Mucosa of rectum (tissue), 2 donors: ENCODE data around the gene ORC4.

Experiments
- H3K27ac ChIP-seq, 2 donors: one replicate each; pipeline ENCODE4 v1.7.0; 2013; ENCODE audit warnings: inconsistent platforms in 2 of 2, low read depth in 2 of 2, low read length in 2 of 2
- H3K27me3 ChIP-seq, 2 donors: one replicate each; pipeline ENCODE4 v1.7.0; 2013; ENCODE audit warnings: low read length in 2 of 2; ENCODE audit not compliant: control insufficient read depth in 2 of 2, insufficient read depth in 2 of 2
- H3K36me3 ChIP-seq, 2 donors: one replicate each; pipeline ENCODE4 v1.7.0; 2013; ENCODE audit warnings: low read length in 2 of 2; ENCODE audit not compliant: control insufficient read depth in 2 of 2, insufficient read depth in 2 of 2
- H3K4me1 ChIP-seq, 2 donors: one replicate each; pipeline ENCODE4 v1.7.0; 2013; ENCODE audit warnings: low read length in 2 of 2, mild to moderate bottlenecking in 1 of 2; ENCODE audit not compliant: control insufficient read depth in 2 of 2, insufficient read depth in 2 of 2
- H3K4me3 ChIP-seq, 2 donors: one replicate each; pipeline ENCODE4 v1.7.0; 2013; ENCODE audit warnings: low read length in 2 of 2
- H3K9ac ChIP-seq, 2 donors: one replicate each; pipeline ENCODE4 v1.7.0; 2013; ENCODE audit warnings: low read length in 2 of 2, low read depth in 1 of 2, mild to moderate bottlenecking in 1 of 2
- H3K9me3 ChIP-seq, 2 donors: one replicate each; pipeline ENCODE4 v1.7.0; 2013; ENCODE audit warnings: low read length in 2 of 2; ENCODE audit not compliant: control insufficient read depth in 2 of 2
- donor health status: healthy.
- donor health status: Normal muscosa, but diverticular disease.

Gene ORC4

GRCh38 chr2:147939313-147939712 lies 81.2 kb downstream of the ORC4 start:
- H3K36me3 ChIP-seq: peaks cover 16 to 31% of the 10 kb centered on the region in 2 donors
- no peak overlapping the region for H3K4me3 ChIP-seq
- H3K27ac ChIP-seq: no peak overlapping the region

DNA sequence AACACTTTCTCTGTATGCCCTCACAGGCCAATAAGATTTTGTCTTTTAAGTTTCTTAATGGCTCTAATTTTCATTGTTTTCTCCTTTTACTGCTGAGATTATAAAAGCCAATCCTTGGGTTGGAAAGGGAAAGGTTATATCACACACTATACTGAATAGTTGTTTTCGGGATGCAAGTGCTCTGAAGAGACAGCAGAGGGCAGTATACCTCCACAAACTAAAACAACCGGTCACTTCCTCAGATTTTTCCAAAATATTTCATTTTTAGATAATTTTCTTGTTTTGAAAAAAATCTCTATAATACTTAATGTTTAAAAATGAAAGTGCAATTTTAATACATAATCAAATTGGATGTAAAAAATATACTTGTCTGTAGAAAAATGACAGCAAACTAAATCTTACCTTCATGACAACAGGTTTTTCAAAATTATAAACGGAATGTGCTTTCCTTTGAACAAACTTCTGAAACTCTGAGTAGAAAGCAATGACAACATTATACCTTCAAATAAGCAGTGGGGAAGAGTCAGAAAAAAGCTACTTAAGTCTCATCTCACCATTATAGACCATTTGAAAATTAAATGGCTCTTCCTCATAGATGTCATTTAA lies 82.7 kb downstream of the ORC4 start:
- no peak overlapping the region for H3K27ac ChIP-seq
- no peak overlapping the region for H3K4me3 ChIP-seq
- H3K27me3 ChIP-seq: no peaks in the 10 kb centered on the region
- no peaks in the 10 kb centered on the region for H3K9me3 ChIP-seq
- H3K4me1 ChIP-seq: peaks cover 0 to 2% of the 10 kb centered on the region in 2 donors
- H3K36me3 ChIP-seq: peaks cover 16 to 34% of the 10 kb centered on the region in 2 donors
- H3K9ac ChIP-seq: no peak overlapping the region

More at GRCh38 chr2:147939313-147939712, 81.2 kb downstream of the ORC4 start:
- Histone ChIP-seq H3K27me3 (no peaks in the 10 kb centered on the region), H3K4me1 (peaks cover 0 to 2% of the 10 kb centered on the region in 2 donors), H3K9me3 (no peaks in the 10 kb centered on the region), H3K9ac (no peak overlapping the region)

DNA sequence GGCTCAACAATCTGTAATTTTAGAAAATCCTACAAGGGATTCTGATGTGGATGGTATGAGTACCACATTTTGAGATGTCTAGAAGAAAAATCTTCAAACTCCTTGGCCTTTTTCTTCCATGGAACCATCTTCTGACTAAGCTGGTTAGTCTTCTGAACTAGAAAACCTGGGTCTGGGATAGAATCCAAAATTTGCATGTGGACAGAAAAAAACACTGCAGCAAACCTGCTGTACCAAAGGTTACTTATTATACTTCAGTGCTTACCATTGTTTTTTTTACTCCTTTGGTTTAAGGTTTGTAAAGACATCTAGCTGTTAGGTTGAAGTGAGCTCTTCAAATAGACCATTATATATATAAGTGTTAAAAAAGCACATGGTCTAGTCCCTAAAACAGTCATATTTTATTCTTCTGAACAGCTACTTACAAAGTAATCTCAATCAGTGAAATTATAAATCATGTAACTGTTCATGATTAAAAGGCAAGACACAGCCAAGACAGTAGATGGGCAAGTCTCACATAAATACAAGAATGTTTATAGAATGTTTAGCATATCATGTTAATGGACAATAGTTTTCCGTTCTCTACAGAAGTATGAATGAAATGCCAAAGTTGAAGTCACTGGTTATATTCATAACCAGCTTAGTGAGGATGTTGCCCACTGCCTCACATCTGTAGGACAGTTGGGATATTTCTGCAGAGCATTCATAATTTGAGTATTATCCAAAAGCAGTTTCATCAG lies 85.5 kb downstream of the ORC4 start:
- Histone ChIP-seq H3K27me3 (no peaks in the 10 kb centered on the region), H3K4me3 (no peak overlapping the region), H3K4me1 (peaks cover 0 to 2% of the 10 kb centered on the region in 2 donors), H3K27ac (no peak overlapping the region), H3K36me3 (peaks cover 16 to 38% of the 10 kb centered on the region in 2 donors), H3K9me3 (no peaks in the 10 kb centered on the region), H3K9ac (no peak overlapping the region)

GRCh38 chr2:147933931-147934330 lies 86.6 kb downstream of the ORC4 start:
- no peak overlapping the region for H3K4me3 ChIP-seq
- no peak overlapping the region for H3K27ac ChIP-seq
- H3K36me3 ChIP-seq: peaks cover 16 to 38% of the 10 kb centered on the region in 2 donors
- no peaks in the 10 kb centered on the region for H3K27me3 ChIP-seq
- no peaks in the 10 kb centered on the region for H3K9me3 ChIP-seq
- H3K9ac ChIP-seq: no peak overlapping the region
- no peaks in the 10 kb centered on the region for H3K4me1 ChIP-seq

DNA sequence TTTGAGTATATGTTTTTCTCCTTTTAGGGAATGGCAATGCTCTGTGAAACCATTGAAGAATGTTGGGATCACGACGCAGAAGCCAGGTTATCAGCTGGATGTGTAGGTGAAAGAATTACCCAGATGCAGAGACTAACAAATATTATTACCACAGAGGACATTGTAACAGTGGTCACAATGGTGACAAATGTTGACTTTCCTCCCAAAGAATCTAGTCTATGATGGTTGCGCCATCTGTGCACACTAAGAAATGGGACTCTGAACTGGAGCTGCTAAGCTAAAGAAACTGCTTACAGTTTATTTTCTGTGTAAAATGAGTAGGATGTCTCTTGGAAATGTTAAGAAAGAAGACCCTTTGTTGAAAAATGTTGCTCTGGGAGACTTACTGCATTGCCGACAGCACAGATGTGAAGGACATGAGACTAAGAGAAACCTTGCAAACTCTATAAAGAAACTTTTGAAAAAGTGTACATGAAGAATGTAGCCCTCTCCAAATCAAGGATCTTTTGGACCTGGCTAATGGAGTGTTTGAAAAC lies 93.4 kb downstream of the ORC4 start:
- no peak overlapping the region for H3K27ac ChIP-seq
- H3K9ac ChIP-seq: no peak overlapping the region
- H3K36me3 ChIP-seq: peaks cover 10 to 13% of the 10 kb centered on the region in 2 donors
- H3K9me3 ChIP-seq: no peaks in the 10 kb centered on the region
- no peaks in the 10 kb centered on the region for H3K4me1 ChIP-seq
- H3K4me3 ChIP-seq: no peak overlapping the region
- H3K27me3 ChIP-seq: no peaks in the 10 kb centered on the region

DNA sequence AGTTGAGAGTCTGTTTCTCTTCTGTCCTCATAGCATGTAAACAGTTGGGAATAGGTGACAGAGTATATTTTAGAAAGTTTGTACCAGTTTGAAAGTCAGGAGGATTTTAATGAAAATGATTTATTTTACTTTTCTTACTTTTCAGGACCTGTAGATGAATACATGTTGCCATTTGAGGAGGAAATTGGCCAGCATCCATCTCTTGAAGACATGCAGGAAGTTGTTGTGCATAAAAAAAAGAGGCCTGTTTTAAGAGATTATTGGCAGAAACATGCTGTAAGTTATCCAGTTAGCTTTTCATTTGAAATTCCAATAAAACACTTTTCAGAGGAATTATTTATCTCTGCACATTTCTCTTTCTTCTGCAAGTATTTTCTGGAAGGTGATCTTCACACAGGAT lies 94.7 kb downstream of the ORC4 start:
- Histone ChIP-seq H3K27ac (no peak overlapping the region), H3K4me1 (no peaks in the 10 kb centered on the region), H3K9ac (no peak overlapping the region), H3K27me3 (no peaks in the 10 kb centered on the region), H3K4me3 (no peak overlapping the region), H3K9me3 (no peaks in the 10 kb centered on the region), H3K36me3 (peaks cover 10 to 13% of the 10 kb centered on the region in 2 donors)

- no peaks in the 10 kb centered on the region for H3K9me3 ChIP-seq
- H3K27ac ChIP-seq: no peak overlapping the region
- no peak overlapping the region for H3K9ac ChIP-seq
- peaks cover 11 to 12% of the 10 kb centered on the region in 2 donors for H3K36me3 ChIP-seq
- no peaks in the 10 kb centered on the region for H3K4me1 ChIP-seq
- H3K27me3 ChIP-seq: no peaks in the 10 kb centered on the region
- no peak overlapping the region for H3K4me3 ChIP-seq
Measured at GRCh38 chr2:147924647-147925046, 95.9 kb downstream of the ORC4 start.

DNA sequence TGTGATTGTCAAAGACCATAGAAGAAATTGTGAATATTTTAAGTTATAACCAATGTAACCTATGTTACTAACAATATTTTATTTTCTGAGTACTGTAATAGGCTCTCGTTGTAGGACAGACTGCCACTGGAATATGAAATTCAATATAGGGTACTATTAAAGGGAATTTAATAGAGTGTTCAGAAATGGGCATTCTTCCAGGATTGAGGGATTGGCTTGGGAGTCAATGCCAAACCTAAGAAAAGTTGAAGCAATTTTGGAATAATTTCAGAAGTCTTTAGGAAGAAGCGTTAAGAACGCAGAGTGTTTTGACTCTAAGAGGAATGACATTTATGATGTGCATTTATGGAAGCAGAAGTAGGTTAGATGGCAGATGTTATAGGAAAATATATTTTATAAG lies 96.7 kb downstream of the ORC4 start:
- H3K27ac ChIP-seq: no peak overlapping the region
- peaks cover 11 to 12% of the 10 kb centered on the region in 2 donors for H3K36me3 ChIP-seq
- H3K9ac ChIP-seq: no peak overlapping the region
- no peaks in the 10 kb centered on the region for H3K9me3 ChIP-seq
- H3K4me3 ChIP-seq: no peak overlapping the region
- H3K4me1 ChIP-seq: no peaks in the 10 kb centered on the region
- no peaks in the 10 kb centered on the region for H3K27me3 ChIP-seq

- no peak overlapping the region for H3K4me3 ChIP-seq
- H3K36me3 ChIP-seq: peaks cover 2 to 8% of the 10 kb centered on the region in 2 donors
- no peak overlapping the region for H3K9ac ChIP-seq
Measured at GRCh38 chr2:147917161-147917560, 103.4 kb downstream of the ORC4 start.

GRCh38 chr2:147916723-147917122 lies 103.8 kb downstream of the ORC4 start:
- no peaks in the 10 kb centered on the region for H3K4me1 ChIP-seq
- H3K4me3 ChIP-seq: no peak overlapping the region
- H3K9ac ChIP-seq: no peak overlapping the region
- no peaks in the 10 kb centered on the region for H3K27me3 ChIP-seq
- peaks cover 2 to 8% of the 10 kb centered on the region in 2 donors for H3K36me3 ChIP-seq
- no peak overlapping the region for H3K27ac ChIP-seq
- H3K9me3 ChIP-seq: no peaks in the 10 kb centered on the region

More at GRCh38 chr2:147917161-147917560, 103.4 kb downstream of the ORC4 start:
- Histone ChIP-seq H3K27ac (no peak overlapping the region), H3K4me1 (no peaks in the 10 kb centered on the region), H3K27me3 (no peaks in the 10 kb centered on the region), H3K9me3 (no peaks in the 10 kb centered on the region)
